Cardiac ventricle fibroblast (primary cell): ENCODE results near the gene SPNS1. TPM values are rescaled to one million over a fixed set of nuclear protein-coding genes. Genes with fewer than 3 reads are reported as not detected.

Experiments
- total RNA-seq: library from RNA; depleted of rRNA; stranded (reverse); fragments of >200 nt; gene quantifications from 2 replicates; pipeline ENCODE4 v1.2.3, GENCODE V29; 2015

The SPNS1 gene
- total RNA-seq, result 30.3 and 33.2 TPM in 2 replicates

GRCh38 chr16:28974437-28975157 lies at the start of gene SPNS1:
Gene SPNS1, plus strand, starts transcription at chr16:28974778. Its CDS starts 374 bp downstream, at chr16:28975152.

GRCh38 chr16:28931801-28932225 lies 42.8 kb upstream of the SPNS1 start, which contains the start of gene CD19:
Gene CD19, plus strand, starts transcription at chr16:28931971. Its CDS starts 30 bp downstream, at chr16:28932001.

DNA sequence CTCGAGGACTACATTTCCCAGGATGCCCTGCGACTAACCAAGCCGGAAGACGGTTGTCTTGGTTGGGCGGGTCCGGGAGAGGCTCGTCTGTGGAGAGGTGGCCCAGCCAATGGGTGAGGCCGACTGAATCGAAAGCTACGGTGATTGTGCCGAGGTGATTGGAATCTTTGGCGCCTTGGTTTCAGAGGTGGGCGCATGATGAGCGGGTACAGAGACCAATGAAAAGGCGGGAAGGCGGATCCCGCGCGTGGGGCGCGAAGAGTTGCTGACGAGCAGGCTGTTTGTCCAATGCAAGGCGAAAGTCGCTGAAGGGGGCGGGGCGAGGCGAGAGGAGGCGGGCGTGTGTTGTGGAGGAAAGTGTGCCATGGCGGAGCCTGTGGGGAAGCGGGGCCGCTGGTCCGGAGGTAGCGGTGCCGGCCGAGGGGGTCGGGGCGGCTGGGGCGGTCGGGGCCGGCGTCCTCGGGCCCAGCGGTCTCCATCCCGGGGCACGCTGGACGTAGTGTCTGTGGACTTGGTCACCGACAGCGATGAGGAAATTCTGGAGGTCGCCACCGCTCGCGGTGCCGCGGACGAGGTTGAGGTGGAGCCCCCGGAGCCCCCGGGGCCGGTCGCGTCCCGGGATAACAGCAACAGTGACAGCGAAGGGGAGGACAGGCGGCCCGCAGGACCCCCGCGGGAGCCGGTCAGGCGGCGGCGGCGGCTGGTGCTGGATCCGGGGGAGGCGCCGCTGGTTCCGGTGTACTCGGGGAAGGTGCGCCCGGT lies 23.7 kb upstream of the SPNS1 start, which contains the start of gene NFATC2IP:
Gene NFATC2IP, plus strand, starts transcription at position 290 of the 762 bp plus-strand sequence. Its CDS starts 75 bp downstream, at position 365.

GRCh38 chr16:28984619-28985135 lies 10.1 kb downstream of the SPNS1 start, which contains the start of gene LAT:
Gene LAT, plus strand, starts transcription at chr16:28985052. Its CDS starts 366 bp downstream, at chr16:28985418.

Other genes with a start within 250 kb of the SPNS1 start
- 1.0 TPM in 1 of 2 replicates, not detected in the other for gene NPIPB9, start 223.0 kb upstream of the SPNS1 start, total RNA-seq
- gene ATXN2L, start 151.8 kb upstream of the SPNS1 start, total RNA-seq, result 51.1 and 69.8 TPM in 2 replicates
- gene TUFM, start 128.4 kb upstream of the SPNS1 start, total RNA-seq, result 116 and 129 TPM in 2 replicates
- 20.7 and 28.6 TPM in 2 replicates for gene SH2B1, start 110.9 kb upstream of the SPNS1 start, total RNA-seq
- not detected in 2 replicates for gene ATP2A1, start 96.3 kb upstream of the SPNS1 start, total RNA-seq
- 18.1 and 27.3 TPM in 2 replicates for gene RABEP2, start 49.5 kb upstream of the SPNS1 start, total RNA-seq
- gene CD19, start 42.8 kb upstream of the SPNS1 start, total RNA-seq, result not detected in 2 replicates
- 9.5 and 14.2 TPM in 2 replicates for gene NFATC2IP, start 23.8 kb upstream of the SPNS1 start, total RNA-seq
- gene LAT, start 10.3 kb downstream of the SPNS1 start, total RNA-seq, result 0.56 and 0.93 TPM in 2 replicates